Central memory CD8-positive, alpha-beta T cell (primary cell): ENCODE measurements around the gene VPS11.
"Not testable (repeated sequence)": the region's sequence is repeated elsewhere in the genome, so short reads cannot be mapped to it uniquely, and the experiment has no call there.

Experiments used
- ATAC-seq: fragments of 150-1000 bp; cut with Tn5 transposase; replicated peaks from 2 replicates; pipeline ENCODE4 v1.10.0; 2022; ENCODE audit warnings: mild to moderate bottlenecking, moderate FRiP score, moderate number of reproducible peaks; ENCODE audit not compliant: poor library complexity, severe bottlenecking; ENCODE audit errors: extremely low read depth
- DNase-seq, 2 donors: peaks; one replicate each; pipeline ENCODE4 v3.0.0; 2021; ENCODE audit warnings: low spot score in 2 of 2
- H3K27ac Mint-ChIP-seq: one replicate; pipeline ENCODE4 v1.8.0; 2022; ENCODE audit warnings: low read depth, mild to moderate bottlenecking, moderate library complexity, mixed read lengths
- H3K27me3 Mint-ChIP-seq: one replicate; pipeline ENCODE4 v1.8.0; 2022; ENCODE audit warnings: mixed read lengths
- H3K36me3 Mint-ChIP-seq: one replicate; pipeline ENCODE4 v1.8.0; 2022; ENCODE audit warnings: mild to moderate bottlenecking, moderate library complexity, mixed read lengths; ENCODE audit not compliant: insufficient read depth
- H3K4me1 Mint-ChIP-seq: one replicate; pipeline ENCODE4 v1.8.0; 2022; ENCODE audit warnings: mixed read lengths
- H3K4me3 Mint-ChIP-seq: one replicate; pipeline ENCODE4 v1.8.0; 2022; ENCODE audit warnings: mild to moderate bottlenecking, moderate library complexity, mixed read lengths
- H3K9me3 Mint-ChIP-seq: one replicate; pipeline ENCODE4 v1.8.0; 2022; ENCODE audit warnings: mixed read lengths

The VPS11 gene

DNA sequence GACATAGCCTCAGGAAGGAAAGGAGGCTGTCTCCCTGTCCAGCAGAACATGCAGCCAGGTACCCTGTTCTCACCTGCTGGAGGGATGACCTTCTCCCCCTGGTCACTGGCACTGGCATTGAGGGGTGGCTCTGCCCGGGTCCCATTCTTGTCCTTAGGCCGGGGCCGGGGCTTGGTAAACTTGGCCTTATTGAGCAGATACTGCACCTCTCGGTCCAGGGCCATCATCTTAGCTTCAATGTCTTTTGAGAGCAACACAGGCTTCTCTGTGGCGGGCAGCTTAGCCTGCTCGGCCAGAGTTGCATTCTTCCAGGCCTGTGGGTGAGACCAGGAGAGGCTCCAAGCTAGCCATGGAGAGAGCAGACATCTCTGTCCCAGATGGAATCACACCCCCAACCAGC, 21.1 kb upstream of the VPS11 start:
- H3K9me3 Mint-ChIP-seq = no peaks in the 10 kb centered on the region
- no peak overlapping the region for H3K27ac Mint-ChIP-seq

DNA sequence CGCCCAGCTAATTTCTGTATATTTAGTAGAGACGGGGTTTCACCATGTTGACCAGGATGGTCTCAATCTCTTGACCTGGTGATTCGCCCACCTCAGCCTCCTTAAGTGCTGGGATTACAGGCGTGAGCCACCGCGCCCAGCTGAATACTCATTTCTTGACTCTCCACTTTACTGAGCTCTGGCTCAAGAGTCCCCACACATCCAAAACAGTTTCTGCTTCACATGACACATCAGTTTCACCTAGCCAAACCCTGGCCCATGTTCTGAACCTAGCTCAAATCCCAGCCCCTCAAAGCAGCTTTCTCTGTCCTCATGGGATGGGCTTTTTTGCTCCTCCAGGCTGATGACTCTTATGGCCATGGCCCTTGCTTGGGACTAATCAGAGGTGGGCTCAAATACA, 20.4 kb upstream of the VPS11 start:
- ATAC-seq = no peak
- no peak overlapping the region for H3K27ac Mint-ChIP-seq
- DNase-seq = no peak
- H3K4me1 Mint-ChIP-seq = peaks cover 11% of the 10 kb centered on the region
- H3K4me3 Mint-ChIP-seq = no peak overlapping the region
- no peaks in the 10 kb centered on the region for H3K9me3 Mint-ChIP-seq
- peaks cover 45% of the 10 kb centered on the region for H3K36me3 Mint-ChIP-seq
- no peaks in the 10 kb centered on the region for H3K27me3 Mint-ChIP-seq

More for the DNA sequence above, 21.1 kb upstream of the VPS11 start:
- H3K27me3 Mint-ChIP-seq = no peaks in the 10 kb centered on the region
- peaks cover 41% of the 10 kb centered on the region for H3K36me3 Mint-ChIP-seq
- H3K4me3 Mint-ChIP-seq = no peak overlapping the region
- ATAC-seq = no peak
- peaks cover 7% of the 10 kb centered on the region for H3K4me1 Mint-ChIP-seq
- DNase-seq = no peak

- peaks cover 59% of the 10 kb centered on the region for H3K36me3 Mint-ChIP-seq
- no peak for DNase-seq
- H3K4me3 Mint-ChIP-seq = no peak overlapping the region
- H3K9me3 Mint-ChIP-seq = no peaks in the 10 kb centered on the region
- H3K4me1 Mint-ChIP-seq = peaks cover 23% of the 10 kb centered on the region
- no peak overlapping the region for H3K27ac Mint-ChIP-seq
- no peak for ATAC-seq
- no peaks in the 10 kb centered on the region for H3K27me3 Mint-ChIP-seq
Observed at GRCh38 chr11:119048644-119049043, 19.0 kb upstream of the VPS11 start.

DNA sequence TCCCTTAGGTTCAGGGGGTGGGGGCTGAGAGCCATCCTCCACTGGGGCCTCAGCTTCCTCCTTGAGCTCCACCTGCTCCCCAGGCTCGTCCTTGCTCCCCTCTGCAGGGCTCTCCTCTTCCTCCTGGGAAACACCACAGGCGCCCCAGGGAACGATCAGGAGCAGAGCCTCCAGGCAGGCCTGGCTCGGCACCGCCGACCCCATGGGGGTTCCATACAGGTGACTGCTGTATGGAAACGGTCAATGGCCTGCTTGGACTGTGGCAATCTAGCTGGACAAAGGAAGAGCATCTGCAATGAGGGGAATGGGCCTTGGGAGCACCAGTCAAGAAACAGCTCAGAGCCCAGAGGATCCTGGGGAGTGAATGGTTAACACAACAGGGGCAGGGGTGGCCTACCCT, 18.5 kb upstream of the VPS11 start:
- Mint-ChIP-seq H3K4me3 (no peak overlapping the region), H3K4me1 (peaks cover 24% of the 10 kb centered on the region), H3K27me3 (no peaks in the 10 kb centered on the region), H3K27ac (no peak overlapping the region), H3K36me3 (peaks cover 64% of the 10 kb centered on the region), H3K9me3 (no peaks in the 10 kb centered on the region)
- DNase-seq = no peak
- ATAC-seq = no peak

DNA sequence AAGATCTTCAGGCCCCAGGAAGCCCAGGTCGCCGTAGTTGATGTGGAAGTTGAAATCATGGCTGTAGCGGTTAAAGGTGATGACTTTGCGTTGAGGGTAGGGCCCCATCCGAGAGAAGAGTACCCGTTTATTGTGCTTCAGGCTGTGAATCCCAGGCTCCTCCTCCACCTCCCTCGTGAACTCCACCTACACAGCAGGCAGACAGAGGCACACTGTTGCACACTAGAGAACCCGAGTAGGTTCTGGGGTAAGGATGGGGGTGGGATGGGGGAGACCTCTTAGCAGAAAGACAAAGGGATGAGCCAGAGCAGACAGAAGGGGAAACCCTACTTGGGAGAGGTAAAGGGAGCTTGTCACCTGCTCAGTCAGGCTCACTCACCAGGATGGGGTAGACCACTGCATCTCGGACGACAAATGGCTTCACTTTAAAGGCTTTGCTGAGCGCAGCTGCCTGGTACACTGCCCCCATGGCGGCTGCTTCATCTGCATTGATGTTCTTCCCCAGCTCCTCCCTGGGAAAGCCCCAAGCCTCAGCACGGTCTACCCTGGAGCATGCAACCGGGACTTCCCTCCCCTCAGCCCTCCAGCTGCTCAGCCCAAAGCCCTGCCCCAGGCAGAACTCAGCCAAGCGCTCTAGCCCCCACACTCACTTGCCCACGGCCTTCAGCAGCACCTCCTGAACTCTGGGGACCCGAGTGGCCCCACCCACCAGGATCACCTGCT, 16.0 kb upstream of the VPS11 start:
- ATAC-seq (no peak), DNase-seq (no peak)
- H3K4me1 Mint-ChIP-seq = peaks cover 43% of the 10 kb centered on the region
- H3K27me3 Mint-ChIP-seq = no peaks in the 10 kb centered on the region
- H3K27ac Mint-ChIP-seq = peak overlapping the region; percentile 9
- H3K36me3 Mint-ChIP-seq = peaks cover 63% of the 10 kb centered on the region
- H3K9me3 Mint-ChIP-seq = no peaks in the 10 kb centered on the region
- no peak overlapping the region for H3K4me3 Mint-ChIP-seq

DNA sequence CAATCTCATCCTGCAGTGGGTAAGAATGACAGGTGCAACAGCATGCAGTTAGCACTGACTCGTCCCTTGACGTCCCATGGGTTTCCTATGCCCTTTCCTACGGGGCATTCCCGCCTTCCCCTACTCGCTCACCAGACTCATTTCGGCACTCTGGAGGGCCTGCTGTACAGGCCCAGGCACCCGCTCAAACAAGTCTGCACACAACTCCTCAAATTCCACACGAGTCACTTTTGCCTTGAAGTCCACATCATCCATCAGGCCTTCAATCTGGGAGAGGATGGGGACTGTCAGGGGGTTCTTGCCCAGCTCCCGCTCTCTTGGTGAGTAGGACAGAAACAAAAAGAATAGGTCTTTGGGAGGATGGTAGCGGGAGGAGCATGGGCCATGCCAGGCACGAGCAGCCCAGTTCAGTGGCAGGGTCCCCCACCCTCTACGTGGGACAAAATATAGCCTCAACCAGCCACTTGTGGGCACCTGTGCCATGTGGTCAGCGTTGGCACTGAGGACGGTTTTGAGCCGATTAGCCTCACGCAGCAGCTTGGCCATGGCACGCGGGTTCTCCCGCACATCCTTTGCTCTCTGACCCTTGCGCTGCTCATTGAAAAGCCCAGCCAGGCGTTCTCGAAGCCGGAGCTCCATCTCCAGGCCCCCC, 15.3 kb upstream of the VPS11 start:
- peaks cover 49% of the 10 kb centered on the region for H3K4me1 Mint-ChIP-seq
- peak overlapping the region; percentile 9 for H3K27ac Mint-ChIP-seq
- no peak for DNase-seq
- peaks cover 58% of the 10 kb centered on the region for H3K36me3 Mint-ChIP-seq
- no peaks in the 10 kb centered on the region for H3K9me3 Mint-ChIP-seq
- no peaks in the 10 kb centered on the region for H3K27me3 Mint-ChIP-seq
- no peak for ATAC-seq
- no peak overlapping the region for H3K4me3 Mint-ChIP-seq

GRCh38 chr11:119054418-119054817, 13.2 kb upstream of the VPS11 start:
- H3K27ac Mint-ChIP-seq = no peak overlapping the region
- ATAC-seq (no peak), DNase-seq (no peak)
- peaks cover 53% of the 10 kb centered on the region for H3K36me3 Mint-ChIP-seq
- no peaks in the 10 kb centered on the region for H3K9me3 Mint-ChIP-seq
- H3K4me1 Mint-ChIP-seq = peaks cover 55% of the 10 kb centered on the region
- H3K27me3 Mint-ChIP-seq = no peaks in the 10 kb centered on the region
- no peak overlapping the region for H3K4me3 Mint-ChIP-seq

DNA sequence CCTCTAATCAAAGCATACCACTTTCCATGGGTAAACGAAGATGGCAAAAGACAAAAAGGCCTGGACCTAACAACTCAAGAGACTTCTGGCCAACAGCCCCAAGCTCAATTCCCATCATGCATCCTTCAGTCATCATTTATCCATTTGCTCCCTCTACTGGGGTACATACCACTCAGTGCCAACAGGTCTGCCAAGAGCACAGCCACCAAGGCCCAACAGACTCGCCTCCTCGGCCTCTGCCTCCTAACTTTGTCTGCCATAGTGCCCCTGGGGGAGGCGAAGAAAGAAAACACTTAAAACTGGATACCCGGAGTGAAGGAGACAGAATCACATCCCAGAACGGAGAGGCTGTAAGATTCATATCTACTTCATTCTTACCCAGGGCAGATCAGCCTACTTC, 11.7 kb upstream of the VPS11 start:
- H3K27ac Mint-ChIP-seq = peak overlapping the region; percentile 99
- peaks cover 47% of the 10 kb centered on the region for H3K36me3 Mint-ChIP-seq
- no peaks in the 10 kb centered on the region for H3K9me3 Mint-ChIP-seq
- peak overlapping the region; percentile 92 for H3K4me3 Mint-ChIP-seq
- peaks cover 55% of the 10 kb centered on the region for H3K4me1 Mint-ChIP-seq
- no peaks in the 10 kb centered on the region for H3K27me3 Mint-ChIP-seq
- DNase-seq = no peak
- ATAC-seq = no peak

- peaks cover 45% of the 10 kb centered on the region for H3K36me3 Mint-ChIP-seq
- H3K4me1 Mint-ChIP-seq = peaks cover 55% of the 10 kb centered on the region
- DNase-seq (peak; percentile 36 to 44), ATAC-seq (peak; percentile 21)
- H3K27me3 Mint-ChIP-seq = no peaks in the 10 kb centered on the region
- H3K9me3 Mint-ChIP-seq = no peaks in the 10 kb centered on the region
- peak overlapping the region; percentile 92 for H3K4me3 Mint-ChIP-seq
- peak overlapping the region; percentile 99 for H3K27ac Mint-ChIP-seq
Observed at GRCh38 chr11:119056421-119056999, 11.1 kb upstream of the VPS11 start.

DNA sequence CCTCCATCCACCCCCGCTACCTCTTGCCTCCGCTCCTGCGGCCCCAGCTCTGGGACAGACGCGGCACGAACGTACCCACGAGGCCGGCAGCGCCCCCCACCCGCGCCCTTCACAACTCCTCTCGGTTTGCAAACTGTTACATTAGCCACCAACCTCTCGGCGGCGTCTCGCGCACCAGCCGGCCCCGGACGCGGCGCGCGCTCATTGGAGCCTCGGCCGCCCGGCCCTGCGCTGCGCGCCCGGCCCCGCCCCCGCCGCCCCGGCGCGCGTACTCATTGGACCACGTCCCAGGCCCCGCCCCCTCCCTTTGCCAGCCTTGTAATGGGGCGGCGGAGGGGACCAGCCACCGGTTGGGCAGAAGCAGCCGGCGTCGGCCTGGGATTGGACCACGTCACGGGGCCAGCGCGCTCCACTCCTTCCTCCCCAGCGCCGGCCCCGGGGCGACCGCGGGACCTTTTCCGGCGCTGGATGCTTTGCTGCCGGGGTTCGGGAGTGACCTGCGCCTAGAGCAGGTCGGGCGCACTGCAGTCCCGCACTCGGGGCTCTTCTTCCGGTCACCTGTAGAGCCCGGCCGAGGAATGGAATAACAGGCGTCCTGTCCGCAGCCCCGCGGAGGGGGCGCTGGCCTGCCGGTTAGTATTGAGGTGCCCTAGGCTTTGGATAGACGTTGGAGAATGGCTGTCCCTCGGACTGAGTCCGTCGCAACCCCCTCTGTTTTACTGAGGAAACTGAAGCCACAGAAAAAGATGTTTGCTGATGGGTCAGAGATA, 10.4 kb upstream of the VPS11 start, which contains the start of gene HYOU1:
TSS of gene HYOU1 (minus strand) at position 206 of the 770 bp plus-strand sequence. CDS start 1,045 bp downstream, outside the sequence.
- peaks cover 51% of the 10 kb centered on the region for H3K4me1 Mint-ChIP-seq
- peaks cover 42% of the 10 kb centered on the region for H3K36me3 Mint-ChIP-seq
- no peaks in the 10 kb centered on the region for H3K9me3 Mint-ChIP-seq

DNA sequence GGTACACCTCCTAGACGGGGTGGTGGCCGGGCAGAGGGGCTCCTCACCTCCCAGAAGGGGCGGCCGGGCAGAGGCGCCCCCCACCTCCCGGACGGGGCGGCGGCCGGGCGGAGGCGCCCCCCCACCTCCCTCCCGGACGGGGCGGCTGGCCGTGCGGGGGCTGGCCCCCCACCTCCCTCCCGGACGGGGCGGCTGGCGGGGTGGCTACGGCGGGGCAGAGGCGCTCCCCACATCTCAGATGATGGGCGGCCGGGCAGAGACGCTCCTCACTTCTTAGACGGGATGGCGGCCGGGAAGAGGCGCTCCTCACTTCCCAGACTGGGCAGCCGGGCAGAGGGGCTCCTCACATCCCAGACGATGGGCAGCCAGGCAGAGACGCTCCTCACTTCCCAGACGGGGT, 8.5 kb upstream of the VPS11 start:
- H3K4me3 Mint-ChIP-seq, H3K27ac Mint-ChIP-seq, H3K27me3 Mint-ChIP-seq, H3K9me3 Mint-ChIP-seq, ATAC-seq, DNase-seq: not testable (repeated sequence)
- Mint-ChIP-seq H3K4me1 (peaks cover 42% of the 10 kb centered on the region), H3K36me3 (peaks cover 22% of the 10 kb centered on the region)

More for the DNA sequence above, 10.4 kb upstream of the VPS11 start, which contains the start of gene HYOU1:
- H3K4me3 Mint-ChIP-seq = peak within 1 kb of the TSS; percentile 92
- H3K27me3 Mint-ChIP-seq = no peaks in the 10 kb centered on the region
- peak within 1 kb of the TSS; percentile 99 for H3K27ac Mint-ChIP-seq
- DNase-seq (peak; percentile 93 to 95), ATAC-seq (peak; percentile 90)

DNA sequence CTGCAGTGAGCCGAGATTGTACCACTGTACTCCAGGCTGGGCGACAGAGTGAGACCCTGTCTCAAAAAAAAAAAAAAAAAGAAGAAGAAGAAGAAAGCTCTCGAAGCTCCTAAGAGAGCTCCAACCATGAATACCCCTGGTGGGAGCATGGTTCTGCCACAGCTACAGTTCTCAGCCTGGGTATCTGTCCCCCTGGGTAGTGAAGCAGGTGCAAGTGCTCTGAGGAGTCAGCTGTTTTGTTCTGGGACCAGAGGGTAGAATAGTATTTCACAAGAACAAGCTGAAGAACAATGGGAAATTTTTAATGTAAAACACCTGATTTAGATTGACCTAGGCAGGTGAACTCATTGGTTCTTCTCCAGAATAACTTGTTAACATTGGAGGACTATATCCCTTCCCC, 6.4 kb upstream of the VPS11 start:
- H3K9me3 Mint-ChIP-seq = no peaks in the 10 kb centered on the region
- ATAC-seq (no peak), DNase-seq (no peak)
- H3K36me3 Mint-ChIP-seq = peaks cover 13% of the 10 kb centered on the region
- no peaks in the 10 kb centered on the region for H3K27me3 Mint-ChIP-seq
- H3K27ac Mint-ChIP-seq = no peak overlapping the region
- peaks cover 39% of the 10 kb centered on the region for H3K4me1 Mint-ChIP-seq
- no peak overlapping the region for H3K4me3 Mint-ChIP-seq
